Amniotic epithelial cell (primary cell): ENCODE results near the gene CADM1.

Source experiments
- DNase-seq: peaks from one replicate; pipeline ENCODE4 v3.0.0-alpha.2; 2010; ENCODE audit warnings: low read depth

The CADM1 gene

GRCh38 chr11:115504276-115505158 lies at the start of gene CADM1:
Gene CADM1, minus strand, starts transcription at chr11:115504415.
- DNase-seq = peak; percentile 91

GRCh38 chr11:115552773-115553438 lies 48.7 kb upstream of the CADM1 start:
- DNase-seq = no peak

- DNase-seq = no peak
Observed at GRCh38 chr11:115552151-115552772, 48.0 kb upstream of the CADM1 start.

- DNase-seq = no peak
Observed at GRCh38 chr11:115550291-115551059, 46.3 kb upstream of the CADM1 start.

GRCh38 chr11:115548878-115549528 lies 44.8 kb upstream of the CADM1 start:
- DNase-seq = no peak

- no peak for DNase-seq
Observed at GRCh38 chr11:115545581-115546210, 41.5 kb upstream of the CADM1 start.

- no peak for DNase-seq
Observed at GRCh38 chr11:115544422-115544948, 40.3 kb upstream of the CADM1 start.

- DNase-seq = no peak
Observed at GRCh38 chr11:115541518-115541917, 37.3 kb upstream of the CADM1 start.

GRCh38 chr11:115539844-115540243 lies 35.6 kb upstream of the CADM1 start:
- DNase-seq = no peak

GRCh38 chr11:115535781-115536180 lies 31.6 kb upstream of the CADM1 start:
- DNase-seq = no peak

- DNase-seq = no peak
Observed at GRCh38 chr11:115530752-115531151, 26.5 kb upstream of the CADM1 start.

- DNase-seq = peak; percentile 2
Observed at GRCh38 chr11:115528225-115528624, 24.0 kb upstream of the CADM1 start.

GRCh38 chr11:115527534-115528125 lies 23.4 kb upstream of the CADM1 start:
- DNase-seq = no peak

- DNase-seq = no peak
Observed at GRCh38 chr11:115525531-115526006, 21.4 kb upstream of the CADM1 start.

- DNase-seq = no peak
Observed at GRCh38 chr11:115524572-115524971, 20.4 kb upstream of the CADM1 start.

GRCh38 chr11:115523727-115524399 lies 19.6 kb upstream of the CADM1 start:
- DNase-seq = no peak

GRCh38 chr11:115522302-115522701 lies 18.1 kb upstream of the CADM1 start:
- no peak for DNase-seq

GRCh38 chr11:115521825-115522224 lies 17.6 kb upstream of the CADM1 start:
- DNase-seq = no peak

GRCh38 chr11:115518983-115519628 lies 14.9 kb upstream of the CADM1 start:
- DNase-seq = no peak
